Activated naive CD4-positive, alpha-beta T cell treated with anti-CD3 and anti-CD28 coated beads, Interleukin-2, amount 50 U/mL, for 24 hours (primary cell): ENCODE data around the gene CCDC71.

ENCODE experiments used
- H3K27ac Mint-ChIP-seq: one replicate; pipeline ENCODE4 v1.8.0; 2021; ENCODE audit warnings: mild to moderate bottlenecking, mixed read lengths
- H3K27me3 Mint-ChIP-seq: one replicate; pipeline ENCODE4 v1.8.0; 2021; ENCODE audit warnings: mixed read lengths
- H3K36me3 Mint-ChIP-seq: one replicate; pipeline ENCODE4 v1.8.0; 2021; ENCODE audit warnings: mixed read lengths
- H3K4me1 Mint-ChIP-seq: one replicate; pipeline ENCODE4 v1.8.0; 2021; ENCODE audit warnings: mixed read lengths
- H3K4me3 Mint-ChIP-seq: one replicate; pipeline ENCODE4 v1.8.0; 2021; ENCODE audit warnings: mild to moderate bottlenecking, mixed read lengths
- H3K9me3 Mint-ChIP-seq: one replicate; pipeline ENCODE4 v1.8.0; 2021; ENCODE audit warnings: mixed read lengths

The CCDC71 gene

GRCh38 chr3:49157289-49157688 lies 8.8 kb downstream of the CCDC71 start:
- Mint-ChIP-seq H3K9me3 (no peaks in the 10 kb centered on the region), H3K4me1 (peaks cover 4% of the 10 kb centered on the region), H3K36me3 (no peaks in the 10 kb centered on the region), H3K27ac (no peak overlapping the region), H3K4me3 (no peak overlapping the region), H3K27me3 (no peaks in the 10 kb centered on the region)

DNA sequence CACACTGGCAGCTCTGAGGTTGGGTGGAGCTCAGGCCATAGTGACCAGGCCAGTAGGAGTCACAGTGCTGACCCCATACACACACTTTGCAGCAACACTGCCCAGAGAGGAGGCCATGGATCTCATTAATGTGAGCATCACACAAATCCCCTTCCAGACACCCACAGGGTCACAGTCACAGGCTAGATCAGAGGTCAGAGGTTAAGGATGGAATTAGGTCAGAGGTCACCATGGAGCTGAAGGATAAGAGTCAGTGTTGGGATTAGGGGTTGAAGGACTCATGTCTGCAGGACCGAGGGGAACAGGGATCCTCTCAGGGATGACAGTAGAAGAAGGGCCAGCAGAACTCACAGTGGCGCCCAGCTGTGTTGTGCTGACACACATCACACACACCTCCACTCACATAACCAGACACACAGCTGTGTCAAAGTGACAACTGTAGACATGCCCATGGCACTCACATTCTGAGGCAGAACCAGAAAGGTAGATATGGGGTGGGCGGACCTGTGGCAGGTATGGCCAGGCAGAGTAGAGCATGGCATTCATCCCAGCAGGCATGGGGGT lies 12.7 kb downstream of the CCDC71 start:
- no peak overlapping the region for H3K4me3 Mint-ChIP-seq
- H3K4me1 Mint-ChIP-seq = peaks cover 4% of the 10 kb centered on the region
- H3K36me3 Mint-ChIP-seq = no peaks in the 10 kb centered on the region
- H3K27me3 Mint-ChIP-seq = no peaks in the 10 kb centered on the region
- H3K27ac Mint-ChIP-seq = peak overlapping the region; percentile 38
- no peaks in the 10 kb centered on the region for H3K9me3 Mint-ChIP-seq

DNA sequence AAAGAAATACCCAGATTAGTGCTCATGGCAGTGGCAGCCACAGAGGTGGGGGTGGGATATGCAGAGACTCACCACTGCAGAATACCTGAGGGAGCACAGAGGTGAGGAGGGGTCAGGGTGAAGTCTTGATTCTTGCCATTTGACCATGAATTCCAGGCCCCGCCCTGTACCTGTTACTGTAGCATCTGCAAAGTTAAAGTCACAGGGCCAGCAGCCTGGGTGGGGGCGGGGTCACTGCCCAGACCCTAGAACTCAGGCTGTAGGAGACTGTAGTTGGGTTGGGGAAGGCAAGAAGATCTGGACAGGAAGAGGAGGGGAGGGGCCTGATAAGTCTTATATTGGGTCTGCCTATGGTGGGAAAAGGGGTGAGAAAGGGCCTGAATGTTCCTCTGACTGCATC lies 14.5 kb downstream of the CCDC71 start:
- peak overlapping the region; percentile 55 for H3K27ac Mint-ChIP-seq
- no peaks in the 10 kb centered on the region for H3K9me3 Mint-ChIP-seq
- no peaks in the 10 kb centered on the region for H3K36me3 Mint-ChIP-seq
- no peaks in the 10 kb centered on the region for H3K27me3 Mint-ChIP-seq
- H3K4me3 Mint-ChIP-seq = no peak overlapping the region
- no peaks in the 10 kb centered on the region for H3K4me1 Mint-ChIP-seq

DNA sequence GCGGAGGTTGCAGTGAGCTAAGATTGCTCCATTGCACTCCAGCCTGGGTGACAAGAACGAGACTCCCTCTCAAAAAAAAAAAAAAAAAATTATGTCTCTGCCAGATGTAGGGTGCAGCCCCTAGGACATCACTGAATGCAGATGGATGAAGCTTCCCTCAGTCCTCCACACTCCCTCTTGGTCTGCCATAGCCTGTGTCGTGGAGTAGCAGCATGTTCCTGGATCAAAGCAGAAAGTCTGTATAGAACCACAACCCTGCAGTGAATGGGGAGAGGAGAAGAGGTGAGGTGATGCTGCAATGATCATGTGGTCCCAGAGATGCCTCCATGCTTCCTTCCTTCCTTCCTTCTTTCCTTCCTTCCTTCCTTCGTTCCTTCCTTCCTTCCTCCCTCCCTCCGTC lies 18.0 kb downstream of the CCDC71 start:
- no peak overlapping the region for H3K27ac Mint-ChIP-seq
- no peaks in the 10 kb centered on the region for H3K4me1 Mint-ChIP-seq
- H3K27me3 Mint-ChIP-seq = no peaks in the 10 kb centered on the region
- H3K4me3 Mint-ChIP-seq = no peak overlapping the region
- H3K9me3 Mint-ChIP-seq = no peaks in the 10 kb centered on the region
- no peaks in the 10 kb centered on the region for H3K36me3 Mint-ChIP-seq

- no peak overlapping the region for H3K4me3 Mint-ChIP-seq
- H3K27me3 Mint-ChIP-seq = peaks cover 3% of the 10 kb centered on the region
- H3K36me3 Mint-ChIP-seq = no peaks in the 10 kb centered on the region
- no peak overlapping the region for H3K27ac Mint-ChIP-seq
- H3K4me1 Mint-ChIP-seq = no peaks in the 10 kb centered on the region
- no peaks in the 10 kb centered on the region for H3K9me3 Mint-ChIP-seq
These were observed 26.1 kb downstream of the CCDC71 start for GRCh38 chr3:49140080-49140479.

- no peaks in the 10 kb centered on the region for H3K4me1 Mint-ChIP-seq
- no peaks in the 10 kb centered on the region for H3K9me3 Mint-ChIP-seq
- no peak overlapping the region for H3K4me3 Mint-ChIP-seq
- H3K27ac Mint-ChIP-seq = no peak overlapping the region
- H3K27me3 Mint-ChIP-seq = peaks cover 13% of the 10 kb centered on the region
- H3K36me3 Mint-ChIP-seq = no peaks in the 10 kb centered on the region
These were observed 30.6 kb downstream of the CCDC71 start for GRCh38 chr3:49135499-49135898.

DNA sequence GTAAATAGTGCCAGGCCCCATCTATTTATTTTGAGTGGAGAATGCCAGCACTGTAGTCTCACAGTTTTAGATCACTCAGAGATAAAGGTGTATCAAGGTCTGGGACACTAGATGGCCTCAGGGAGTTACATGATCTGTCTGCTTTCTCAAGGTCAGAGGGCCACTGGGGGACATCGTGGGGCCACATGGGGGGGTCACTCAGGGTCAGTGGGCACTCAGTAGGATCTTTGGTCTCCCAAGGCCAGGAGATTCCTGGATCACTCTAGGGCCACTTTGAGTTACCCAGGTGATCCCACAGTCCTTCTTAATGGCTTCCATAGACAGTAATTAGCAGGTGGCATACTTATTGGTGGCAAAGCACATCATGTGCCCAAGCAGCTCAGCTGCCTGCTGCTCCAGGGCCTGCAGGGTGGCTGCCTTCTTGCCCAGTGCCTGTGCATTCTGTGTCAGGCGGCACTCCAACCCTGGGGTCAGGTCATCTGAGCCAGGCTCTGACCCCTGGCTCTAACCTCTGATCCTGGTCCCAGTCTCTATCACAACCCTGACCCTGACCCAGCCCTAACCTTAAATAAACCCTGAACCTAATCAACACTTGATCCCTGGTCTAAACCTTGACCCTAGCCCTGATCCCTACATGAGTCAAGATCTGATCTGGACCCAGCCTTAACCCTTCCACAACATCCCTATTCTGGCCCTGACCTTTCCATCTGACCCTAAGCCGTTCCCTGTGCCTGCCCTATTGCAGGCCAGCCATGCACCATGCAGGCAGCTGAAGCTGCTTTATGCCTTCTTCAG lies 31.5 kb downstream of the CCDC71 start:
- H3K36me3 Mint-ChIP-seq = no peaks in the 10 kb centered on the region
- peaks cover 13% of the 10 kb centered on the region for H3K27me3 Mint-ChIP-seq
- no peaks in the 10 kb centered on the region for H3K9me3 Mint-ChIP-seq
- H3K4me1 Mint-ChIP-seq = no peaks in the 10 kb centered on the region
- no peak overlapping the region for H3K4me3 Mint-ChIP-seq
- H3K27ac Mint-ChIP-seq = no peak overlapping the region

DNA sequence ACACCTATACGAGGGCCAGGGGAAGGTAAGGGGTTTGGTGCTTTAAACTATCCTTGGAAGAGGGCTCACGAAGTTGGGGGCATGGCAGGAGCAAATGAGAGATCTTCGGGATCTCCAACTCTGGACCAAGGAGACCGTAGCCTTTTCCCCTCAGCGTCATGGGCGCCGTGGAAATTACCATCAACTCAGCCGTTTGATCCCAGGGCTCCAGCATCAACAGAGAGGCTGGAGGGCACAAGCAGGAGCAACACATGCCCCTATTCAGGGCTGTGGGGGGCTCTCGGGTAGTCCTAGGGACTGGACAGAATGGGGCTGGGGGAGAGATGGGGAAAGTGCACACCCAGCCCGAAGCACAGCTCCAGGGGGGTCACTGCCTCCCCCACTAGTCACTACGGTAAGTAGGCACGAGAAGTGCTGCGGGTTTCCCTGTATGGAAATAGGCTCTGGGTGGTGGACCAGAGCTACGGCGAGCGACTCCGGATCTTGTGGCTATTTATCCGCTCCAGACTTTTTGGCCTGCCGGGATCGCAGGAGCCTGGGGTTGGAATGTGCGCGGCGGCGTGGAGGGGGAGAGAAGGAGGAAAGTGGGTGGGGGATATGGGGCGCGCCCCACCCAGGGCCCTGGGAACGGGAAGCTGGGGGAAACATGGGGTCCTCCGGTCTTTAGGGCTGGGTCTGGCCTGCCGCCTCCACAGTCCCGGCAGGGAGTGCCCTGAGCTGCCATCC lies 32.7 kb downstream of the CCDC71 start:
- Mint-ChIP-seq H3K27me3 (peaks cover 13% of the 10 kb centered on the region), H3K27ac (no peak overlapping the region), H3K4me1 (no peaks in the 10 kb centered on the region), H3K36me3 (no peaks in the 10 kb centered on the region), H3K4me3 (no peak overlapping the region), H3K9me3 (no peaks in the 10 kb centered on the region)

DNA sequence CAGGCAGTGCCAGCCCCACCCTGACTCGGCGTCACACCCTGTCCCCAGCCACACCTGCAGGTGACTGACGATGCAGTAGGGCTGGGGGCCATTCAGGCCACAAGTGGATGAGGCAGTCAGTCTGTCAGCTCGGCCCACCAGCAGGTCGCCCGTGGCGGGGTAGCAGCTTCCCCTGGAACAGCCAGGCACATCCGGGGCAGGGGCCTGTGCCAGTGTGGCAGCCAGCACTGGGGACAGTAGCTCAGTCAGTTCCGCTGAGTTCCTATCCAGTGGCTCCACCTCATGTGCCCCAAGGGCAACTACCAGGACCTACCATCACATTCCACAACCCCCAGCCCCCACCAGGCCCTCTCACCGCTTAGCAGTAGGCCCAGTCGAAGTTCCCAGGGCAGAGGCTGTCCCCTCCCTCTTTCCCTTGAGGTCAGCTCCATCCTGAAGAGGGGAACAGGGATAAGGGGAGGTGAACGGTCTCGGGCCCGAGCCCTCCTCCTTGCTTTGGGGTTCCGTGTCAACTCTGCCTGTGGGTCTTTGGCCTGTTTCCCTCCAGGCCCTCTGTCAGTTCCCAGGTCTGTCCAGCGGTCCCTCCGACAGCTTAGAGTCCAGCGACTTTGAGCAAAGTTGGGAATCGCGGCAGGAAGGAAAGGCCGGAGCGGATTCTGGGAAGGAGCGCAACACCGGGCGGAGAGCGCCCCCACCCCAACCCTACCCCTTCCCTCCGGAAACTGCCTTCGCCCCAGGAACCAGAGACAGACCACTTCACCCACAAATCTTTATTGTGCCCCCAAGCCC lies 33.5 kb downstream of the CCDC71 start, which contains the start of gene LAMB2:
Gene LAMB2, minus strand, starts transcription at position 614 of the 789 bp plus-strand sequence. Its CDS starts 183 bp downstream, at position 431.
- Mint-ChIP-seq H3K36me3 (no peaks in the 10 kb centered on the region), H3K27me3 (peaks cover 13% of the 10 kb centered on the region), H3K9me3 (no peaks in the 10 kb centered on the region), H3K4me3 (no peak within 1 kb of the TSS), H3K4me1 (no peaks in the 10 kb centered on the region), H3K27ac (no peak within 1 kb of the TSS)

DNA sequence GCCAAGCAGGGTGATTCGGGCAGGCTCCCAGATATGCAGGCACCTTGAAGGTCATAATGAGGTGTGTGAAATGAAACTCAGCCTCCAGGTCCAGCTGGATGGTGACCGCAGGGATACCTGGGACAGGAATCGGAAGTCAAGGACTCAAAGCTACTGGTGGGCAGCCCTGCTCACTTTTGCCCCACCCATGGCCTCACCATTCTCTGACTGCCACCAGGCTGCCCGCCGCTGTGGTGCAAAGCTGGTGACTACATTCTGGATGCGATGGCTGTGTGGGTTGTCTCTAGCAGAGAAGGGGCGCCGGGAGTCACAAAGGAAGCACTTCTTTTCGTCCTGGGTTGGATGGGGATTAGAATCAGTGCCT lies 34.1 kb downstream of the CCDC71 start:
- Mint-ChIP-seq H3K36me3 (no peaks in the 10 kb centered on the region), H3K4me1 (no peaks in the 10 kb centered on the region), H3K27me3 (peaks cover 13% of the 10 kb centered on the region), H3K9me3 (no peaks in the 10 kb centered on the region), H3K4me3 (no peak overlapping the region), H3K27ac (no peak overlapping the region)

DNA sequence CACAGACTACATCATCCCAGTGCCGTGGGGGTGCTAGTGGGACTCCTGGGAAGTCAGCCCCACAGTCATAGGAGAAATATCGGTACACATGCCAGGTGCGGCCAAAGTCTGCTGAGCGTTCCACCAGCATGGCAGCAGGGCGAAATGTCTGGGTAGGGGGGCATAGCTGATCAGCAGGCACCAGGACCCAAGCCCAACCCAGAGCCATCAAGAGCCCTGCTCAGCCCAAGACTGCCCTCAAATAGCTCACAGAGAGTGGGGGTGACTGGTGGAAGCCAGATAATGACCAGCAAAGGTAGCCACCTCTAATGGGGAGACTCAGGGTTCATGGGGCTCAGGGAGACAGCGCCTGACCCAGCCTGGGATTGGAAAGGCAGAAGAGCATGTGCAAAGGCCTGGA lies 34.6 kb downstream of the CCDC71 start:
- Mint-ChIP-seq H3K4me1 (no peaks in the 10 kb centered on the region), H3K4me3 (no peak overlapping the region), H3K9me3 (no peaks in the 10 kb centered on the region), H3K36me3 (no peaks in the 10 kb centered on the region), H3K27ac (no peak overlapping the region), H3K27me3 (peaks cover 13% of the 10 kb centered on the region)

DNA sequence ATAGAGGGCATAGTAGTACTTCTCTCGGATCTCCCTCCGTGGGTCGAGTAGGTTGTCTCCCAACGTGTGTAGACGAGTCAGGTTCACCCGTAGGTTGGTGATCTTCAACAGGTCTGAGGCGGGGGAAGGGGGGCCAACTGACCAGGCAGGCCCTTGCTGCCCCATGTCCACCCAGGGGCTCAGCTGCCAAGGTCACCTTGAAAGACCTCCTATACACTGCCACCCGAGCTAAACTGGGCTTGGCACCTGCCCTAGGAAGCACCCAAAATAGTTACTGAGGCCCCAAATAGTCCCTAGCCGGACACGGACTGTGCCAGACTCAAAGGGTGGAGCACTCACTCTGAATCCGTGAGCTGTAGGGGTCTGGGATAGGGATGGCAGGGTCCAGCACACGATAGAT lies 35.1 kb downstream of the CCDC71 start:
- Mint-ChIP-seq H3K4me1 (no peaks in the 10 kb centered on the region), H3K27me3 (peaks cover 13% of the 10 kb centered on the region), H3K9me3 (no peaks in the 10 kb centered on the region), H3K27ac (no peak overlapping the region), H3K4me3 (no peak overlapping the region), H3K36me3 (no peaks in the 10 kb centered on the region)

DNA sequence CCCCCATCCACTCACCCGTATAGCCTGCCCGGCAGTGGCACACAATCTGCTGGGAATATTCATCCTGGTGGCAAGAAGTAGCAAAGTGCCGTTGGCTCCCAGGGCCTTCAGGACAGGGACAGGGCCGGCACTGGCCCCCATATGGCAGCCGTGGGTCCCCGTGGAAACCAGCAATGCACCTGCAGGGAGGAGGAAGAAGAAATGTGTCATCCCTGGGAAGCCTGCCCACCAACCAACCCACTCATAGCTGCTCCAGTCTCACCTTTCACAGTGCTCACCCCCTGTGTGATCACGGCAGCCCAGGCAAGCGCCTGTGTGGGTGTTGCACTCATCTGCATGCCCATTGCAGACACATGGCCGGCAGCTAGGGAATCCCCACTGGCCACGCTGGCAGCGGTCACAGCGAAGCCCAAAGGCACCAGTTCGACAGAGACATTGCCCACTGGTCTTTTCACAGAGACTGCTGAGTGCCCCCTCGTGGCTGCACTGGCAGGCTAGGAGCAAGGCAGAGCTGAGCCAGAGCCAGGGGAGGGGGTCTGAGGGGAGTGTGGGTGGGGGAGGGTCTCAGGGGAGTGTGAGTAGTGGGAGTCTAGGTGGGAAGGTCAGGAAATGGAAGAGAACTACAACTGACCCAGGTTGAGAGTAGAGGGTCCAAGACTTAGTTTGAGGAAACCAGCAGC lies 41.0 kb downstream of the CCDC71 start:
- Mint-ChIP-seq H3K27ac (no peak overlapping the region), H3K4me3 (no peak overlapping the region), H3K27me3 (no peaks in the 10 kb centered on the region), H3K36me3 (no peaks in the 10 kb centered on the region), H3K4me1 (peaks cover 4% of the 10 kb centered on the region), H3K9me3 (no peaks in the 10 kb centered on the region)

- Mint-ChIP-seq H3K36me3 (no peaks in the 10 kb centered on the region), H3K4me1 (peaks cover 9% of the 10 kb centered on the region), H3K9me3 (no peaks in the 10 kb centered on the region), H3K27ac (no peak overlapping the region), H3K27me3 (no peaks in the 10 kb centered on the region), H3K4me3 (no peak overlapping the region)
These were observed 41.9 kb downstream of the CCDC71 start for GRCh38 chr3:49124203-49124602.

- Mint-ChIP-seq H3K27me3 (no peaks in the 10 kb centered on the region), H3K9me3 (no peaks in the 10 kb centered on the region), H3K36me3 (no peaks in the 10 kb centered on the region), H3K27ac (no peak overlapping the region), H3K4me1 (peaks cover 15% of the 10 kb centered on the region), H3K4me3 (no peak overlapping the region)
These were observed 42.4 kb downstream of the CCDC71 start for GRCh38 chr3:49123687-49124086.
